ENCODE results near the gene UBE2Q2.

GRCh38 chr15:75808563-75808962 is 34.7 kb upstream of the UBE2Q2 start:
- no peak for TF ChIP-seq PHF20 (IDR thresholded peaks at IDR 0.05; ENCODE audit: partially characterized antibody)
- TF ChIP-seq ZNF507 (tag; conservative IDR thresholded peaks at IDR 0.05): no peak
- TF ChIP-seq TEAD4 (IDR thresholded peaks at IDR 0.05; ENCODE audit: low read length): no peak
- TF ChIP-seq TEAD4 (CRISPR knock-in tag; IDR thresholded peaks at IDR 0.05; ENCODE audit: borderline replicate concordance): no peak
- no peak for TF ChIP-seq ZMIZ1 (IDR thresholded peaks at IDR 0.05; ENCODE audit: low read depth in 2 of 2, low read length in 2 of 2)
- TF ChIP-seq GTF2F1 (IDR thresholded peaks at IDR 0.05; ENCODE audit: low read depth, low read length): no peak
- no peak for TF ChIP-seq ZBTB2 (IDR thresholded peaks at IDR 0.05)
- TF ChIP-seq SMARCC2 (IDR thresholded peaks at IDR 0.05; ENCODE audit: low read depth): no peak
- TF ChIP-seq CTCF (IDR thresholded peaks at IDR 0.05 in 2 of 3, conservative IDR thresholded peaks at IDR 0.05 in 1 of 3; ENCODE audit: insufficient read depth in 2 of 3, low read depth in 1 of 3, low read length in 3 of 3): no peak
- no peak for TF ChIP-seq BHLHE40 (IDR thresholded peaks at IDR 0.05; ENCODE audit: low read length)
- no peak for TF ChIP-seq ZSCAN29 (IDR thresholded peaks at IDR 0.05)
- TF ChIP-seq JUND (IDR thresholded peaks at IDR 0.05; ENCODE audit: borderline replicate concordance, low read depth, low read length): no peak
- TF ChIP-seq JUND (tag; IDR thresholded peaks at IDR 0.05; ENCODE audit: borderline replicate concordance, low read depth, low read length): no peak
- TF ChIP-seq BRD4 (IDR thresholded peaks at IDR 0.05): no peak
- no peak for TF ChIP-seq RBBP5 (IDR thresholded peaks at IDR 0.05; ENCODE audit: borderline replicate concordance, insufficient read depth, low read length, poor library complexity, severe bottlenecking)

Measured in K562 (cell line).